ENCODE results near the gene SULT1A1. TPM values are rescaled to one million over a fixed set of nuclear protein-coding genes. Genes with fewer than 3 reads are reported as not detected.
"Not testable (repeated sequence)": the region's sequence is repeated elsewhere in the genome, so short reads cannot be mapped to it uniquely, and the experiment has no call there.

Gene SULT1A1
- total RNA-seq, 3 donors from 2014 or later (not counting 1 experiment from before 2014, with no cell fraction given), result 5.7 to 15.8 (median 7.8) TPM

GRCh38 chr16:28567292-28567691, 42.6 kb downstream of the SULT1A1 start:
- 96% methylated on average over 2 of the region's 2 CpGs for WGBS (ENCODE audit: insufficient coverage)
- no peak overlapping the region for H3K27ac Mint-ChIP-seq

DNA sequence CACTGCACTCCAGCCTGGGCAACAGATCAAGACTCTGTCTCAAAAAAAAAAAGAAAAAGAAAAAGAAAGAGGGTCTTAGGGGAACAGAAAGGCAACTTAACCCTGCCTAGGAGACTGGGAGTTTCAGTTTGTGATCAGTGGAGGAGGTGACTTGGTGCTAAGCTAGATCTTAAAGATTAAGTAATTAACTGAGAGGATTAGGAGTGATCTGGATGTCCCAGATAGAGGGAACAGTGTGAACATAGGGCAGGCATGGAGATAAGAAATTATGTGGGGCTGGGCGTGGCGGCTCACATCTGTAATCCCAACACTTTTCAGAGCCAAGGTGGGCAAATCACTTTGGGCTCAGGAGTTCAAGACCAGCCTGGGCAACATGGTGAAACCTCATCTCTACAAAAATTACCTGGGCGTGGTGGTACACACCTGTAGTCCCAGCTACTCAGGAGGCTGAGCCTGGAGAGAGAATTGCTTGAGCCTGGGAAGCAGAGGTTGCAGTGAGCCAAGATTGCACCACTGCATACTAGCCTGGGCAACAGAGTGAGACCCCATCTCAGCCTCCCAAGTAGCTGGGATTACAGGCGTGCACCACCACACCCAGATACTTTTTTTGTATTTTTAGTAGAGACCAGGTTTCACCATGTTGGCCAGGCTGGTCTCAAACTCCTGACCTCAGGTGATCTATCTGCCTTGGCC, 43.5 kb downstream of the SULT1A1 start:
- DNase-seq; H3K36me3 Mint-ChIP-seq; H3K36me3 ChIP-seq (ENCODE audit: control insufficient read depth, insufficient read depth, low read length); H3K27ac Mint-ChIP-seq; H3K9me3 Mint-ChIP-seq; H3K4me1 ChIP-seq (ENCODE audit: control insufficient read depth, insufficient read depth, low read length); intact Hi-C loops (cut with micrococcal nuclease); H3K27ac ChIP-seq (ENCODE audit: low read length); H3K4me3 Mint-ChIP-seq; H3K27me3 Mint-ChIP-seq (ENCODE audit: low read depth in 2 of 2); H3K27me3 ChIP-seq (ENCODE audit: control insufficient read depth, insufficient read depth, low read length); ATAC-seq; H3K4me3 ChIP-seq (ENCODE audit: low read length): not testable (repeated sequence)
- WGBS (ENCODE audit: insufficient coverage), result 95% methylated on average over 4 of the region's 4 CpGs
- peaks cover 13% of the 10 kb centered on the region for H3K9me3 ChIP-seq (ENCODE audit: control insufficient read depth, insufficient read depth, low read length)
- peaks cover 21 to 44% of the 10 kb centered on the region in 2 donors for H3K4me1 Mint-ChIP-seq

More at GRCh38 chr16:28567292-28567691, 42.6 kb downstream of the SULT1A1 start:
- Histone ChIP-seq H3K4me3 (ENCODE audit: low read length) (no peak overlapping the region), H3K4me1 (ENCODE audit: control insufficient read depth, insufficient read depth, low read length) (no peaks in the 10 kb centered on the region), H3K27ac (ENCODE audit: low read length) (no peak overlapping the region), H3K36me3 (ENCODE audit: control insufficient read depth, insufficient read depth, low read length) (no peaks in the 10 kb centered on the region), H3K9me3 (ENCODE audit: control insufficient read depth, insufficient read depth, low read length) (peaks cover 13% of the 10 kb centered on the region), H3K27me3 (ENCODE audit: control insufficient read depth, insufficient read depth, low read length) (no peaks in the 10 kb centered on the region)
- no peak for DNase-seq
- H3K9me3 Mint-ChIP-seq, result peaks cover 3 to 6% of the 10 kb centered on the region in 2 donors
- H3K27me3 Mint-ChIP-seq (ENCODE audit: low read depth in 2 of 2), result no peaks in the 10 kb centered on the region
- no peaks in the 10 kb centered on the region for H3K36me3 Mint-ChIP-seq
- TF ChIP-seq CTCF (IDR thresholded peaks at IDR 0.05), result no peak
- H3K4me1 Mint-ChIP-seq, result peaks cover 22 to 44% of the 10 kb centered on the region in 2 donors
- intact Hi-C loops (cut with micrococcal nuclease), result no loop called here
- H3K4me3 Mint-ChIP-seq, result no peak overlapping the region
- ATAC-seq, result no peak

DNA sequence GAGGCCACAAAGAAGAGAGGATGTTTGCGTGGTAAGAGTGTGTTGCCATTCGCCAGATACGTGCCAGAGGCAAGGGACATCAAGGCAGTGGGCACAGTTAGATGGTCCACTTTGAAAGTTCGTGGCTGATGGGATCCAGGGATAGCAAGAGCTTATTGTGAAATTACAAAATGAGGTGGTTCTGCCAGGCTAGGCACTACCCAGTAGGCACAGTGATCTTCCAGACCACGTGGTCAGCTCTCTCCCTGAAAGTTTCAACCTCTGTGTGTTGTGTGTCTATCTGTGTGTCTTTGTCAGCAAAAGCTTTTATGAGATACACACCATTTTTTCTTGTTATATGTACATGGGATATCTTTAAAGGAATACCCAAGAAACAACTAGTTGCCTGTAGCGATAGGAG, 46.6 kb downstream of the SULT1A1 start:
- WGBS (ENCODE audit: insufficient coverage), result 84% methylated on average over 5 of the region's 6 CpGs
- peaks cover 3 to 6% of the 10 kb centered on the region in 2 donors for H3K9me3 Mint-ChIP-seq

DNA sequence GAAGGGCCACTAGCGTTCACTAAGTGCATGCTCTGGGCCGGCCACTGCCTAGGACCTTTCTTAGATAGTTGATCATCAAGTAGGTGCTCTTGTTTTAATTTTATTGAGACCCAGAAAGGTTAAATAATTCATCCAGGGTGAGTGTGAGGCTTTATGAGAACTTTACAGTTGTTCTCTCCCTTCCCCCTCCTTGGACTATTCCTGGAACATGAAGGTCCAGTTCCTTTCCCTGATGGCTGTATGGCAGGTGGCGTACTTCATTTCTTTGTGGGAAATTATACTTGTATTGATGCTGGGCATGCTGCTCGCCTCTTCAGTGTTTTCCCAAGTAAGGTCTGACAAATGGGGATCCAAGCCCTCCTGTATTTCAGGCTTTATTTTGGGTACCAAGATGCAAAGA, 47.6 kb downstream of the SULT1A1 start:
- no peaks in the 10 kb centered on the region for H3K36me3 Mint-ChIP-seq
- no peak overlapping the region for H3K4me3 ChIP-seq (ENCODE audit: low read length)
- H3K9me3 Mint-ChIP-seq, result peaks cover 0 to 3% of the 10 kb centered on the region in 2 donors
- no peak for DNase-seq
- no peak overlapping the region for H3K27ac ChIP-seq (ENCODE audit: low read length)
- WGBS (ENCODE audit: insufficient coverage), result 97% methylated on average over 4 of the region's 4 CpGs
- ATAC-seq, result no peak
- H3K9me3 ChIP-seq (ENCODE audit: control insufficient read depth, insufficient read depth, low read length), result peaks cover 7% of the 10 kb centered on the region
- H3K4me3 Mint-ChIP-seq, result no peak overlapping the region
- H3K4me1 Mint-ChIP-seq, result peaks cover 8 to 32% of the 10 kb centered on the region in 2 donors
- no peaks in the 10 kb centered on the region for H3K27me3 ChIP-seq (ENCODE audit: control insufficient read depth, insufficient read depth, low read length)
- H3K27ac Mint-ChIP-seq, result no peak overlapping the region
- H3K4me1 ChIP-seq (ENCODE audit: control insufficient read depth, insufficient read depth, low read length), result no peaks in the 10 kb centered on the region
- H3K27me3 Mint-ChIP-seq (ENCODE audit: low read depth in 2 of 2), result no peaks in the 10 kb centered on the region
- intact Hi-C loops (cut with micrococcal nuclease), result no loop called here
- peaks cover 17% of the 10 kb centered on the region for H3K36me3 ChIP-seq (ENCODE audit: control insufficient read depth, insufficient read depth, low read length)
- no peak for TF ChIP-seq CTCF (IDR thresholded peaks at IDR 0.05)

More for the DNA sequence above, 46.6 kb downstream of the SULT1A1 start:
- Mint-ChIP-seq H3K27ac (peak overlapping the region in 1 of 2 donors; percentile 15), H3K27me3 (ENCODE audit: low read depth in 2 of 2) (no peaks in the 10 kb centered on the region), H3K4me1 (peaks cover 8 to 34% of the 10 kb centered on the region in 2 donors), H3K4me3 (no peak overlapping the region), H3K36me3 (no peaks in the 10 kb centered on the region)
- no peak overlapping the region for H3K27ac ChIP-seq (ENCODE audit: low read length)
- no peak for DNase-seq
- H3K4me3 ChIP-seq (ENCODE audit: low read length), result no peak overlapping the region
- H3K4me1 ChIP-seq (ENCODE audit: control insufficient read depth, insufficient read depth, low read length), result no peaks in the 10 kb centered on the region
- H3K27me3 ChIP-seq (ENCODE audit: control insufficient read depth, insufficient read depth, low read length), result no peaks in the 10 kb centered on the region
- H3K9me3 ChIP-seq (ENCODE audit: control insufficient read depth, insufficient read depth, low read length), result peaks cover 13% of the 10 kb centered on the region
- H3K36me3 ChIP-seq (ENCODE audit: control insufficient read depth, insufficient read depth, low read length), result peaks cover 11% of the 10 kb centered on the region
- intact Hi-C loops (cut with micrococcal nuclease), result no loop called here
- no peak for ATAC-seq
- no peak for TF ChIP-seq CTCF (IDR thresholded peaks at IDR 0.05)
